Body of pancreas (tissue), 4 donors: ENCODE data around the gene LRRC47.

Source experiments
- POLR2A ChIP-seq, 3 donors: fragments of 450-650 bp; IDR thresholded peaks; one replicate each; pipeline ENCODE4 v1.6.1; 2016; ENCODE audit warnings: antibody characterized with exemption in 3 of 3, mild to moderate bottlenecking in 2 of 3
- TF ChIP-seq, protein P1 (sequence below), 7 experiments: fragments of 450-650 bp in 4 of 7; fragments of 200-600 bp in 3 of 7; sonication (generic) in 3 of 7; IDR thresholded peaks; one replicate each; pipeline ENCODE4 v1.5.1; 2016 to 2019; ENCODE audit warnings: antibody characterized with exemption in 7 of 7

DNA sequence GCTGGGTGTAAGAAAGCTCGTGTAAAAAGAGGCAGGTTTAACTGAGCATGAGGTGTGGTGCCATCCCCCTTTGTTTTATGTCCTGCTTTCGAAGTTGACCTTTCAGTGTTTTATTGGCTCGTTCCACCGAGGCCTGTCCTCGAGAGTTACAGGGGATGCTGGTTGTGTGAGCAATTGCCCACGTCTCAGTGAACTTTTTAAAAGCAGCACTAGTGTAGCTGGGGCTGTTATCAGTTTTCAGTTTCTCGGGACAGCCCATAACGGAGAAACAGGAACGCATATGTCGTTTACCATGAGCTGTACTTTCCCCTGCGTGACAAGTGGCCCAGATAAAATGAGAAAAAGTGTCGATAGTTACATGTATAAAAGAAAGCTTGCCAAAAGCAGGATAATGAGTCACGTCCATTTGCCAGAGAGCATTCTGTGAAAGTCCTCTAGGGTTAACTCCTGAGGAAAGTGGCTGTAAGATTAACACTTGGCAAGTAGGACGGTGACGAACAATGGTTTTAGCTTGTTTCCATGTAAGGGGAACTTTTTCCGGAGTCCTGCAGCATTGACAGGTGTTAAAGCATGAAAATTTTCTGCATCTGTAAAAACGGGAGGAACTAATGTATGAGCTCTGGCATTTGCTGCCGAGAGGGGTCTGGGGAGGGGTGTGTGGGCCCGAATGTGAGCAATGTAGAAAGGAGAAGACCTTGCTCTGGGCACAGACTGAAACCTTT, 7.8 kb upstream of the LRRC47 start:
- TF ChIP-seq, protein P1, sequence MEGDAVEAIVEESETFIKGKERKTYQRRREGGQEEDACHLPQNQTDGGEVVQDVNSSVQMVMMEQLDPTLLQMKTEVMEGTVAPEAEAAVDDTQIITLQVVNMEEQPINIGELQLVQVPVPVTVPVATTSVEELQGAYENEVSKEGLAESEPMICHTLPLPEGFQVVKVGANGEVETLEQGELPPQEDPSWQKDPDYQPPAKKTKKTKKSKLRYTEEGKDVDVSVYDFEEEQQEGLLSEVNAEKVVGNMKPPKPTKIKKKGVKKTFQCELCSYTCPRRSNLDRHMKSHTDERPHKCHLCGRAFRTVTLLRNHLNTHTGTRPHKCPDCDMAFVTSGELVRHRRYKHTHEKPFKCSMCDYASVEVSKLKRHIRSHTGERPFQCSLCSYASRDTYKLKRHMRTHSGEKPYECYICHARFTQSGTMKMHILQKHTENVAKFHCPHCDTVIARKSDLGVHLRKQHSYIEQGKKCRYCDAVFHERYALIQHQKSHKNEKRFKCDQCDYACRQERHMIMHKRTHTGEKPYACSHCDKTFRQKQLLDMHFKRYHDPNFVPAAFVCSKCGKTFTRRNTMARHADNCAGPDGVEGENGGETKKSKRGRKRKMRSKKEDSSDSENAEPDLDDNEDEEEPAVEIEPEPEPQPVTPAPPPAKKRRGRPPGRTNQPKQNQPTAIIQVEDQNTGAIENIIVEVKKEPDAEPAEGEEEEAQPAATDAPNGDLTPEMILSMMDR (IDR thresholded peaks at IDR 0.05): no peak
- no peak for TF ChIP-seq POLR2A (IDR thresholded peaks at IDR 0.05)
